Hematopoietic multipotent progenitor cell treated with erythropoietin and hydrocortisone succinate and interleukin-3 and kit ligand, for 8 days (in vitro differentiated cells): Measurements from ENCODE around the gene NXPE3.
A peak's percentile ranks its signal among the peaks of the same experiment; 100 is the strongest.
"Not testable (repeated sequence)": the region's sequence is repeated elsewhere in the genome, so short reads cannot be mapped to it uniquely, and the experiment has no call there.

Experiments used
- DNase-seq: peaks from one replicate; pipeline ENCODE4 v3.0.0-alpha.2; 2015

NXPE3 gene

DNA sequence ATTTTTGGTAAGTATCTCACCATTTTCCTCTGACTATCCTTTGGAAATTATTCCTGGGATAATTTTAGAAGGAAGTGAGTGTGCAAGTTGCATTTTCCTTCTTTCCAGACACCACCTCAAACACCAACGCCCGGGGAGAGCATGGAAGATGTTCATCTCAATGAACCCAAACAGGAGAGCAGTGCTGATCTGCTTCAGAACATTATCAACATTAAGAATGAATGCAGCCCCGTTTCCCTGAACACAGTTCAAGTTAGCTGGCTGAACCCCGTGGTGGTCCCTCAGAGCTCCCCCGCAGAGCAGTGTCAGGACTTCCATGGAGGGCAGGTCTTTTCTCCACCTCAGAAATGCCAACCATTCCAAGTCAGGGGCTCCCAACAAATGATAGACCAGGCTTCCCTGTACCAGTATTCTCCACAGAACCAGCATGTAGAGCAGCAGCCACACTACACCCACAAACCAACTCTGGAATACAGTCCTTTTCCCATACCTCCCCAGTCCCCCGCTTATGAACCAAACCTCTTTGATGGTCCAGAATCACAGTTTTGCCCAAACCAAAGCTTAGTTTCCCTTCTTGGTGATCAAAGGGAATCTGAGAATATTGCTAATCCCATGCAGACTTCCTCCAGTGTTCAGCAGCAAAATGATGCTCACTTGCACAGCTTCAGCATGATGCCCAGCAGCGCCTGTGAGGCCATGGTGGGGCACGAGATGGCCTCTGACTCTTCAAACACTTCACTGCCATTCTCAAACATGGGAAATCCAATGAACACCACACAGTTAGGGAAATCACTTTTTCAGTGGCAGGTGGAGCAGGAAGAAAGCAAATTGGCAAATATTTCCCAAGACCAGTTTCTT, 74.2 kb downstream of the NXPE3 start:
- DNase-seq = no peak

DNA sequence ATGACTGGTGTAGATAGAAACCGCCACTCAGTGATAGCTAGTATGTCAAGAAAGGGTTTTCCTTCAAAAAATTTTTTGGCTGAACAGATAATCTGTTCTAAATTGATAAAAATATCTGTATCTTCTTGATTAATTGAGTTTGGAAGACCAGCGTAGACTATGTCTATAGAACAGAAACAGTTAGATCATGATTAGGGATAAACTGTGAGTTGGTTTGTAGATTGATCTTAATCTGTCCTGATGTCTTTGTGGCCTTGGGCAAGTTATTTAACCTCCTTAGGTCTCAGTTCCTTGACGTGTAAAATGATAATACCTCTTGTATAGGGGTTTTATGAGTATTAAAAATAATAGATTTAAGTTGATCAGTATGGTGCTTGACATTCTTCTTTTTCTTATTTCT, 75.0 kb downstream of the NXPE3 start:
- DNase-seq = no peak

DNA sequence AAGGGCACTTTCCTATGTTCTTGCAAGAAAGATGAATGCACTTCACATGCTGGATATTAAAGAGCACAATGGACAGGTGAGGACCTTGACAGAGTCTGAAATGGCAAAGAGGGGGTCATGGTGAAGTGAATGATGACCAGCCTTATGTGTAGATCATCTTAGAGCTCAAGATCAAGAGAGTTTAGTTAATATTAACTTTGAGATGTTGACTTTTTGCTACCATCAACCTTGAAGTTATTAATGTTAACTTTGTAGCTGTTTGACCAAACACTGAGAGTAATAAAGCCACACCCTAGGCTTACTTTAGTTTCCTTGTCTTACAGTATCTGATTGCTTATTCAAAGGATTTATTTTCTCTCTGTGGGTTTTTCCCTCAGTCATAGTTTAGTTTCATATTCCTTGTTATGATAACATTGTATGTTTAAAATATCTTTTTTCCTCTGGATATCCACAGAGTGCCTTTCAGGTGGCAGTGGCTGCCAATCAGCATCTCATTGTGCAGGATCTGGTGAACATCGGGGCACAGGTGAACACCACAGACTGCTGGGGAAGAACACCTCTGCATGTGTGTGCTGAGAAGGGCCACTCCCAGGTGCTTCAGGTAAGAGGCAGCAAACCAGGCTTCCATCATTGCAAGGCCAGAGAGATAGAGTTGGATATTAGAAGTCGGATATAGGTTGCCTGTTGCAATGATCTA, 75.7 kb downstream of the NXPE3 start:
- DNase-seq = no peak

DNA sequence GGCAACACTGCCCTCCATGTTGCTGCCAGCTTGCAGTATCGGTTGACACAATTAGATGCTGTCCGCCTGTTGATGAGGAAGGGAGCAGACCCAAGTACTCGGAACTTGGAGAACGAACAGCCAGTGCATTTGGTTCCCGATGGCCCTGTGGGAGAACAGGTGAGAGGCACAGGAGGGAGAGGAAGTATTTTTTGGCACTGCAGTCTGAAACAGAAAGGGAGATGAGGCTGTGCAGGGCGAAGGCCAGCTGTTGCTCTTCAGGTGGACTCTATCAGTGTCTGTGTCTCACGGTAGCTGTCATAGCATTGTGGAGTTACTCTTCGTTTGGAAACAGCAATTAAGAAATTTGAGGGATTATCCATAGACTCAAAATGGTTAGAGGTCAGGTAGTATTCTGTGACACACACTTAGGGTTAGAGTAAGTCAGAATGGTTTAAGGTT, 78.3 kb downstream of the NXPE3 start:
- DNase-seq = no peak

DNA sequence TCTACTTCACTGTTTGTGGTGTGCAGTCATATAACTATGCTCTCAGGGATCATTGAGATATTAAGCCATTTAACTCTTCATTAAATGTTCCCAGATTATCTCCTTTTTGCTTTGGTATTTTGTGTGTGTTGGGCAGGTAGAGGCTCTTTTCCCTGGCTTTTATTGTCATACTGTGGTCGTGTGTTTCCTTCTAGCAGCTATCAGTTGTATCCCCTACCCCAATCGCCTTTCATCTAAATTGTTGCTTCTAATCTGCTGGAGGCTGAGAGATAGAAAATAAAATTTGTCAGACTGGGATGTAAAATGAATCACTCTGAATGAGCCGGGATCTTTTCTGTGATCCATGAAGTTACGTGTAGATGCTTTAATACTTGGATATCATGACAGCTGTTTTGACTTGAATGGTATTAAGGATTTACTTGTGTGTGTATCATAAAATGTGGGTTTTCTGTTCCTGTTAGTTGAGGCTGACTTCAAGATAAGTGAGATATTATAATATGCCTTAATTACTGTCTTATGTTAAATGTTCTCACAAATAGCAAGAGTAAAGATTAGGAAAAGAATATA, 79.5 kb downstream of the NXPE3 start:
- DNase-seq = no peak

DNA sequence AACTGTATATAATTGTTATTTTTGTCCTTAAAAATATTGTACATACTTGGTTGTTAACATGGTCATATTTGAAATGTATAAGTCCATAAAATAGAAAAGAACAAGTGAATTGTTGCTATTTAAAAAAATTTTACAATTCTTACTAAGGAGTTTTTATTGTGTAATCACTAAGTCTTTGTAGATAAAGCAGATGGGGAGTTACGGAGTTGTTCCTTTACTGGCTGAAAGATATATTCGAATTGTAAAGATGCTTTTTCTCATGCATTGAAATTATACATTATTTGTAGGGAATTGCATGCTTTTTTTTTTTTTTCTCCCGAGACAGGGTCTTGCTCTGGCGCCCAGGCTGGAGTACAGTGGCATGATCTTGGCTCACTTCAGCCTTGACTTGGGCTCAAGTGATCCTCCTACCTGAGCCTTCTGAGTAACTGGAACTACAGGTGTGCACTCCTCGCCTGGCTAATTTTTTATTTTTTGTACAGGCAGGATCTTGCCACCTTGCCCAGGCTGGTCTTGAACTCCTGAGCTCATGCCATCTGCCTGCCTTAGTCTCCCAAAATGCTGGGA, 81.0 kb downstream of the NXPE3 start:
- DNase-seq = no peak

DNA sequence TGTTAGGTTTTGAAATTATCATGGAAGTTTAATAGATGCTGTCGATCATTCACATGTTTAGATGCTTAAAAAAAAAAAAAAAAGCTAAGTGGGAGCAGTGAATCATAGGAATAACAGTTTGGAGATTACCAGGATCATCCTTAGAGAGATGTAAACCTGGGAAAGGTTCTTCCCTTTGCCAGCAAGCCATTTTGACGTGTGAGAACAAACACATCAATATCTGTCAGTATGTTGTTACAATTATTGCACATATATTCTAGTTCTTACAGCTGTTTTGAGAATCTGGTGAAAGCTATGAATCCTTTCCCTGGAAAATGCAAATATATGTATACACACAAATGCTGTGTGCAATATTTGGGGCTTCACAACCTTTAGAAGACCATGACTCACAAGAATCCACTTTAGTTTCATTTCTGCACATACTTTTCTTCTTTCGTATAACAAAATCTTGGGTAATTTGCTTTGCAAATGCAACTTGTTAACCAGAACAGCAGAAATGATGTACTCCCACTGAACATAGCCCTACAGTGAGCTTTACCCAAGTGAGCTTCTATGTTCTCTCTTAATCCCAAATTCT, 82.3 kb downstream of the NXPE3 start:
- DNase-seq = no peak

DNA sequence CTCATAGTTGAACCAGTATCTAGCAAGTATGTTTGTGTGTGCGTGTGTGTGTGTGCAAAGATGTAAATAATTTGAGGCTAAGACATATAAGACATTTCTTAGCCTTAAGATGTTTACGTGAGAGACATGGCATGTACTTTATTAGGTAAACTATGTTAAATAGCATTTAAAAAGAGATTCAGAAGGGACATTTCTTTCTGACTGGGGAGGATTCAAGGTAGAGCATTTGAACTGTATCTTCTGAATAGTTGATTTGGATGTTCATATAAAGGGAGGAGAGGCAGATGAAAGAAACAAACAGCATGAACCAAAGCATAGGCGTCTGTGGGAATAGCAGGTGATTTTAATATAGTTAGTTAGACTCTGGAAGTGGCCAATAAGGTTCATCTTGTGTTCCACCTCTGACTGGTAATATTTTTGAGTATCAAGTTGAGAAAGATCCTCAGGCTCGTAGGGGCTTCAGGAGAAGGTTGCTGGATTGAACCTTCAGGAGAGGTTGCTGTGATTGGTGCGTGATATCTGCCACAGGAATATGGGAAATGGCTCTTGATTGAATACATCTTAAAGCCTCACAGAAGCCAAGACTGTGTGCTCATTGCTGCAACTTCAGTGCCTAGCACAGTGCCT, 82.9 kb downstream of the NXPE3 start:
- no peak for DNase-seq

DNA sequence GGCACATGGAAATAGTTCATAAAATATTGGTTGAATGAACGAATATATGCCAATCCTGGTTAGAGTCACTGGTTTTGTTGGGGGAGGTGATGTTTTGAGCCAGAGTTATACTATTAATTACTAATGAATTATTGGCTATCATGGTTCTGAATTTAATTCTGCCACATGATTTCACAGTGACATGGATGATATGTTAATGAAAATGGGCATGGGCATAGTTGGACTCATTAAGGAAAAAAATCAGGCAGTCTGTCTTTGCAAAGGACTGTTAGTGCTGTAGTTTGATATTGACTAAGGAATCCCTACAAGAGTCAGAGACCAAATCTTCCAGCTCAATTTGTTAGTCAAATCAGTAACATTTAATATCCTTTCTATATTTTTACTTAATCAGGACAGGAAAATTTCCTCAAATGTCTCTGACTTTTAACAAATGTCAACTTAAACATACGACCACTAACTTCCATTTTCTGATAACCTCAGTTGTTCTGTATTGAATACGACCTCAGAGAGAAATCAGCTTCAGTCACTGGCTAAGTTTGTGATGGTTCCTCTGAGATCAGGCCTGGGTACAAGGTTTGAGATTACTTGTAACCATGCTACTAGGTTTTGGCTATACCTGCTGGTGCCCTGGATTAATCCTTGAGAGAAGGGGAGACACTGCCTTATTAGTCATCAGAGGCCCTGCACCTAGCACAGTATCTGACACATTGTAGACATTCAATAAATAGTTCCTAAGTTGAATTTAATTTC, 83.6 kb downstream of the NXPE3 start:
- DNase-seq = no peak

DNA sequence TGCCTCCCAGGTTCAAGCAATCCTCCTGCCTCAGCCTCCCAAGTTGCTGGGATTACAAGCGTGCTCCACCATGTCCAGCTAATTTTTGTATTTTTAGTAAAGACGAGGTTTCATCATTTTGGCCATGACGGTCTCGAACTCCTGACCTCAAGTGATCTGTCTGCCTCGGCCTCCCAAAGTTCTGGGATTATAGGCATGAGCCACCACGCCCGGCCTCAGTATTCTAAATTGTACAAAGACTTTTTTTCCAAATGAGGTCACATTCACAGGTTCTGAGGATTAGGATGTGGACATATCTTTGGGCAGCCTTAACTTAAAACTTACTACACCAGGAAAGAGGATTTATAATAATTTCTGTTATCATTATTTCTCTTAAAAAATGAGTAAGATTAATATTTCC, 85.9 kb downstream of the NXPE3 start:
- not testable (repeated sequence) for DNase-seq

DNA sequence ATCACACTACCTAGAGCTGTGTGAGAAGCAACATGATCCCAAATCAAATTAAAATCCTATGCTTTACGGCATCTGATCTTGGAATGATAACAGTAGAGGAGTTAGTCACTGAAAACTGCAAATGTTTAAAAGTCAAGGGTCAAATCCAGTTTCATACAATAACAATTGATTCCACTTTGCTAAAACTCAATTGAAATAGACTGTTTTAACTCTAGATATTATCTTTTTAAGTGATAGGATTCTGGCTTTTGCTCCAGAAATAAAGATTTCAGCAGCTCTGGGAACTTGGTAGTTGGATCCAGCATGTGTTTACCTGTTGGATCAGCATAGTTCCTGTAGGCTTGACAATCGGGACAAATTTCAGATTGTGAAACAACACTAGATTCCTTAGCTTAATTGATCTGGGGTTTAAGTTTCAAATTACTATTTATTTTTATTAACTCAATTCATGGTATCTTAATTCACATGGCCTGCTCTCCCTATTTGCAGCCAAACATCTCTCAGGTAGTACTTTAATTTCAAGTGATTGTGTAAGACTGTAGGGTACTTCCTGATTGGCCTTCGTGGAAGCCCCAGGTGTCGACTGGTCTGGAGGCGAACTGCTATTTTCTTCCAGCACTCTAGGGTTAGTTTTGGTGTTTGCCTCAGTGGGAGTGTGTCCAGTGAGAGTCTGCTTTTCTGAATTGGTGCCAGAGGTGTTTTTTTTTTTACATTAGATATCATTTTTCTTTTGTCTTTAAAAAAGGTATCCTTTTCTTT, 86.9 kb downstream of the NXPE3 start:
- DNase-seq = no peak

DNA sequence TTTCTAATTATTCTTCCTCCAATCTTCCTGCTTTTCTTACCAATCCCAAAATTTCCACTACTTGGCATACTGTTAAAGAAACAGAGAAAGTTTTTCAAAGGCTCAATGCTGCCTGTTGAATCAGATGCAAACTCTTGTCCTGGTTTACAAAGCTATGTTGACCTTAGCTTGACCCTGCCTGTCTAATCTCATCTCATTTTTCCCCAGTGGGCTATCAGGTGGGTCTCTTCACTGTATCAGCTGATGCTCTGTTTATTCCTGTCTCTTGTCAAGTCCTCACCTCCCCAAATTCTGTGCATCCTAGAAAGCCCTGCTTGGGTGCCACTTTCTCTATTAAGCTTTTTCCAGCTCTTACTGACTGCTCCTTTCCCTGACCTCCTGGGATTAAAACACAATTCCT, 88.5 kb downstream of the NXPE3 start:
- no peak for DNase-seq

DNA sequence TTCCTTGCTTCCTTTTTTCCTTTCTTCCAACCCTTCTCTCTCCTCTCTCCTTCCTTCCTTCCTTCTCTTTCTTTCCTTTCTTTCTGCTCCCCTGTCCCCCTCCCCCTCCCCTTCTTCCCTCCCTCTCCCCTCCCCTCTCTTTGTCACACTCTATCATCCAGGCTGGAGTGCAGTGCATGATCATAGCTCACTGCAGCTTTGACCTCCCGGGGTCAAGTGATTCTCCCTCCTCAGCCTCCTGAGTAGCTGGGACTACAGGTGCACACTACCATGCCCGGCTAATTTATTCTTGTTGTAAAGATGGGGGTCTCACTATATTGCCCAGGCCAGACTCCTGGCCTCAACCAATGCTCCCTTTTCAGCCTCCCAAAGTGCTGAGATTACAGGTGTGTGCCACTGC, 89.0 kb downstream of the NXPE3 start:
- DNase-seq = no peak

DNA sequence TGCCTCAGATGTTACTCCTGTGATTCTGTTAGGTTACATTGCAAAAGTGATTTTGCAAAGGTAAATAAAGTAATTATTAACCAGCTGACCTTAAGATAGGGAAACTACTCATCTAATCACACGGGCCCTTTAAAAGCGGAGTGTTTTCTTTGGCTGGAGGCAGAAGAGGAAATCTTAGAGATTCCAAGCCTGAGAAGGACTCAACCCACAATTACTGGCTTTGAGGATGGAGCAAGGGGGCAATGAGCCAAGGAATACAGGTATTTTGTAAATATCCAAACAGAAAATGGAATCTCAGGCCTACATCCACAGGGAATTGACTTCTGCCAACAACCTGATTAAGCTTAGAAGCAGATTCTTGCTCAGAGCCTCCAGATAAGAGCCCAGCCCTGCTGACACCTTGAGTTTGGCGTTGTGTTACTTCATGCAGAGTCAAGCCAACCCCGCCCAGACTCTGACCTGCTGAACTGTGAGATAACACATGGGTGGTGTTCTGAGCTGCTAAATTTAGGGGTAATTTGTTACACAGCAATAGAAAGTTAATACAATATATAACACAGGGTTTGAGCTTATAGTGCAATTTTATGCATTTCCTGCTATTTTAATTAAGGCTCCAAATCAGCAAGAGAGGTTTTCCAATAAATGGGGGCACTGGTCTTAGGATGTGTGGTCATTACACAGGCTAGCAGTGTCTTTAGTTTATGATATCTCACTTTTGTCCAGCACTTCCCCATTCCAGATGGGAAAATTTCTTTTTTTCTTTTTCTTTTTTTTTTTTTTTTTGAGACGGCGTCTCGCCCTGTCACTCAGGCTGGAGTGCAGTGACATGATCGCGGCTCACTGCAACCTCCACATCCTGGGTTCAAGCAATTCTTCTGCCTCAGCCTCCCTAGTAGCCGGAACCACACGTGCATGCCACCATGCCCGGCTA, 89.8 kb downstream of the NXPE3 start:
- DNase-seq = peak; percentile 79

DNA sequence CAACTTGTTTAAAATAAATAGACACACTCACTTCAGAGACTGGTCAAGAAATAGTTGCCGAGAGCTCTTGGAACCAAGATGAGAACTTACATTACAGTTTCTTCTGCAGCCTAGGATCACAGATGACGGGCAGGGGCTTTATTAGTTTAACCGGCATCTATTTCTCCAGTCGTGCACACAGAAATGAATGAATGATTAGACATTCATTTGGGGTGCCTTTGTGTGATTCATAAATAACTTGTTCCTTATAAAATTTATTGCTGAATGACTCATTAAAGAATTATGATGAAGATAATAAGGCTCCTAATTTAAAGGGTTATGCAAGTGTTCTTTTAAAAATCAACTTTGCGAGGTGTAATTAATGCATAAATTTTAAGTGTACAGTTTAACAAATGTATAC, 91.1 kb downstream of the NXPE3 start:
- no peak for DNase-seq

DNA sequence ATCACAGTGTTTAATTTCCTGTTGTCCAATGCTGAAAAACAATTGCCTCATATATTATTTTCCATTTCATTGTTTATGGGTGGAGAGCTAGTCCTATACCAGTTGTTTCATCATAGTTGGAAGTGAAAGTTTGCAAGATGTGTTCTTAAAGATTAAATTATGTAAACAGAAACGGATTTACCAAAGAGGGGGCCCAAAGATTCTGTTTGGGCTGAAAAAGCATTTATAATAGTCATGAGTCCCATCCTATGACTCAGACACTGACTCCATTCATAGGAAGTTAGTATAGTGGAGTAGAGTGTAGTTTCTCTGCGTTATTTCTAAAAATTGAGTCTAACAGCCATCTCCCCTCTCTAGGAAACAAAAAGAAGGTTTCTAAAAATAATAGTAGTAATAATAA, 94.6 kb downstream of the NXPE3 start:
- DNase-seq = no peak

DNA sequence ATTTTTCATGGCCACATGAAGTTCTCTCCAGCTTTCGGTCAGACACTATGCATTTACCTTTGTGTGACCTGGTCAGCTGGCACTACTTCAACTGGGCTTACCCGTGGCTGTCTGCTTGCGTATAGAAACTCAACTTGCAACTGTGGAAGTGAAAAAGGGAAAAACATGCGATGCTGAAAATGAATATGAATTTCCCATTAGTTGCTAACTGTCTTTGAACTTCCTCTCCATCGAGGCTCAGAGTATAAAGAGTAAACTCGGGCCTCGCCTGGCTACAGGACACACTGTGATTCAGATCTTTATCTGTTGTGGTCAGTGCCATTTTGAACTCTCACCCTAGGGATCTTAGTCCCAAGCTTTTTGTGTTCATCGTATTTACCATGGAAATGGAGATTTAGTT, 97.1 kb downstream of the NXPE3 start:
- no peak for DNase-seq
